Panc1 (cell line): Measurements from ENCODE around the gene SNX13. TPM values are rescaled to one million over a fixed set of nuclear protein-coding genes. Genes with fewer than 3 reads are reported as not detected.

Experiments used
- ATAC-seq: fragments of 200-7000 bp; cut with Tn5 transposase; 2 replicates; pipeline ENCODE4 v1.9.1; 2020; ENCODE audit warnings: mild to moderate bottlenecking, moderate library complexity
- BruUV-seq: library from RNA; stranded (reverse); fragments of 400-500 nt; replicated peaks from 2 replicates; lab custom pipeline; 2021; lab: Mats Ljungman, UMichigan
- CTCF ChIA-PET: fragments of 300-600 bp; sonication (Branson Sonifier 250); formaldehyde crosslinking; loops from one replicate; lab custom pipeline; 2022; ENCODE audit warnings: antibody characterized with exemption; lab: Charles Lee
- POLR2A ChIA-PET: fragments of 300-600 bp; sonication (Branson Sonifier 250); formaldehyde crosslinking; loops from one replicate; lab custom pipeline; 2022; ENCODE audit warnings: antibody characterized with exemption; lab: Charles Lee
- DNase-seq: peaks from one replicate; pipeline ENCODE4 v3.0.0-alpha.2; 2010; ENCODE audit warnings: low read depth, low spot score
- H3K27ac ChIP-seq: 2 replicates; pipeline ENCODE4 v1.5.1; 2011; ENCODE audit warnings: mild to moderate bottlenecking, low read length, inconsistent platforms
- H3K27me3 ChIP-seq: fragments of 200-500 bp; sonication (Bioruptor generic); 2 replicates; pipeline ENCODE4 v1.6.0; 2014; ENCODE audit warnings: low read length, inconsistent platforms; ENCODE audit not compliant: control insufficient read depth, insufficient read depth
- H3K36me3 ChIP-seq: fragments of 200-500 bp; sonication (Bioruptor generic); 2 replicates; pipeline ENCODE4 v1.5.1; 2014; ENCODE audit warnings: inconsistent platforms, mild to moderate bottlenecking, low read length, moderate library complexity; ENCODE audit not compliant: control insufficient read depth, insufficient read depth
- H3K4me1 ChIP-seq: 2 replicates; pipeline ENCODE4 v1.5.1; 2011; ENCODE audit warnings: inconsistent platforms, mild to moderate bottlenecking, low read length, moderate library complexity; ENCODE audit not compliant: control insufficient read depth, insufficient read depth
- H3K4me3 ChIP-seq, 2 experiments: 2 replicates each; pipeline ENCODE4 v1.5.1; 2011 to 2012; ENCODE audit warnings: low read depth in 2 of 2, low read length in 2 of 2, mild to moderate bottlenecking in 2 of 2, inconsistent platforms in 1 of 2, moderate library complexity in 1 of 2
- H3K9me3 ChIP-seq: fragments of 200-500 bp; sonication (Bioruptor generic); 2 replicates; pipeline ENCODE4 v1.5.1; 2014; ENCODE audit warnings: low read depth, mild to moderate bottlenecking, inconsistent platforms, low read length, moderate library complexity; ENCODE audit not compliant: control insufficient read depth, insufficient read depth
- POLR2AphosphoS5 ChIP-seq: IDR thresholded peaks from 2 replicates; pipeline ENCODE4 v1.6.1; 2012; ENCODE audit warnings: mild to moderate bottlenecking, low read depth, low read length, moderate library complexity
- SIN3A ChIP-seq: IDR thresholded peaks from 2 replicates; pipeline ENCODE4 v1.6.1; 2012; ENCODE audit warnings: low read depth, mild to moderate bottlenecking, low read length, moderate library complexity, borderline replicate concordance; ENCODE audit not compliant: insufficient read depth
- TCF7L2 ChIP-seq: IDR thresholded peaks from 2 replicates; pipeline ENCODE4 v1.6.1; 2011; ENCODE audit warnings: mild to moderate bottlenecking, low read depth, low read length, inconsistent platforms
- in situ Hi-C: cut with HindIII; loops from 2 replicates; pipeline ENCODE4 v1.10.0; 2016; ENCODE audit warnings: low sequenced_read_pairs, low pct_unique_long_range_greater_than_20kb
- intact Hi-C: fragments of 100-400 bp; cut with micrococcal nuclease; formaldehyde crosslinking; loops from one replicate; pipeline ENCODE4 v1.10.0; 2022; ENCODE audit not compliant: unreplicated experiment
- total RNA-seq: library from RNA; stranded (reverse); gene quantifications from one replicate; pipeline ENCODE4 v1.2.1, GENCODE V29; 2021; ENCODE audit not compliant: unreplicated experiment
- TF ChIP-seq, protein P1 (sequence below): fragments of 450-650 bp; IDR thresholded peaks from 2 replicates; pipeline ENCODE4 v1.5.1; 2017; ENCODE audit warnings: mild to moderate bottlenecking
- TF ChIP-seq, protein P2 (sequence below), 2 experiments: IDR thresholded peaks; 2 replicates each; pipeline ENCODE4 v1.6.1; 2011 to 2012; ENCODE audit warnings: low read depth in 2 of 2, control low read depth in 1 of 2, low read length in 1 of 2, mild to moderate bottlenecking in 1 of 2, moderate library complexity in 1 of 2; ENCODE audit not compliant: insufficient read depth in 1 of 2

Gene SNX13
- total RNA-seq, 1 experiment from 2014 or later = 53.3 TPM

DNA sequence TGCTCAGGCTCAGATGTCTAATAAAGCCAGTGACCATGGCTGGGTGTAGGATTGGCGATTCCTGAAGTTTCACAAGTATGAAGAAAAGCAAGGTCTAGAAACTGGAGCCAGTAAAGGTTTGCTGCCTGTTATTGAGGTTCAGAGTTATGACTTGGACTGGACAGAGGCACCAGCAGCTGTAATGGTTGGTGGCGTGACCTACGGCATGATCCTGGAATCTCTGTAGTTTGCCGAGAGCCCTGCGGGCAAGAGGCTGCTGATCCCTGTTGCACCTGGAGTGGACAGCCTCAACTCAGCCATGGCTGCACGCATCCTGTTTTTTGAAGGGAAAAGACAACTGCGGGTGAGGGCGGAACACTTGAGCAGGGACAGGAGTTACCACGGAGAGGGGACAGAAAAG is 22.4 kb upstream of the SNX13 start:
- peaks cover 7% of the 10 kb centered on the region for H3K27me3 ChIP-seq
- in situ Hi-C loops = no loop called here
- no peak for TF ChIP-seq POLR2AphosphoS5
- TF ChIP-seq SIN3A = no peak
- TF ChIP-seq, protein P1, sequence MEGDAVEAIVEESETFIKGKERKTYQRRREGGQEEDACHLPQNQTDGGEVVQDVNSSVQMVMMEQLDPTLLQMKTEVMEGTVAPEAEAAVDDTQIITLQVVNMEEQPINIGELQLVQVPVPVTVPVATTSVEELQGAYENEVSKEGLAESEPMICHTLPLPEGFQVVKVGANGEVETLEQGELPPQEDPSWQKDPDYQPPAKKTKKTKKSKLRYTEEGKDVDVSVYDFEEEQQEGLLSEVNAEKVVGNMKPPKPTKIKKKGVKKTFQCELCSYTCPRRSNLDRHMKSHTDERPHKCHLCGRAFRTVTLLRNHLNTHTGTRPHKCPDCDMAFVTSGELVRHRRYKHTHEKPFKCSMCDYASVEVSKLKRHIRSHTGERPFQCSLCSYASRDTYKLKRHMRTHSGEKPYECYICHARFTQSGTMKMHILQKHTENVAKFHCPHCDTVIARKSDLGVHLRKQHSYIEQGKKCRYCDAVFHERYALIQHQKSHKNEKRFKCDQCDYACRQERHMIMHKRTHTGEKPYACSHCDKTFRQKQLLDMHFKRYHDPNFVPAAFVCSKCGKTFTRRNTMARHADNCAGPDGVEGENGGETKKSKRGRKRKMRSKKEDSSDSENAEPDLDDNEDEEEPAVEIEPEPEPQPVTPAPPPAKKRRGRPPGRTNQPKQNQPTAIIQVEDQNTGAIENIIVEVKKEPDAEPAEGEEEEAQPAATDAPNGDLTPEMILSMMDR = no peak
- TF ChIP-seq, protein P2, sequence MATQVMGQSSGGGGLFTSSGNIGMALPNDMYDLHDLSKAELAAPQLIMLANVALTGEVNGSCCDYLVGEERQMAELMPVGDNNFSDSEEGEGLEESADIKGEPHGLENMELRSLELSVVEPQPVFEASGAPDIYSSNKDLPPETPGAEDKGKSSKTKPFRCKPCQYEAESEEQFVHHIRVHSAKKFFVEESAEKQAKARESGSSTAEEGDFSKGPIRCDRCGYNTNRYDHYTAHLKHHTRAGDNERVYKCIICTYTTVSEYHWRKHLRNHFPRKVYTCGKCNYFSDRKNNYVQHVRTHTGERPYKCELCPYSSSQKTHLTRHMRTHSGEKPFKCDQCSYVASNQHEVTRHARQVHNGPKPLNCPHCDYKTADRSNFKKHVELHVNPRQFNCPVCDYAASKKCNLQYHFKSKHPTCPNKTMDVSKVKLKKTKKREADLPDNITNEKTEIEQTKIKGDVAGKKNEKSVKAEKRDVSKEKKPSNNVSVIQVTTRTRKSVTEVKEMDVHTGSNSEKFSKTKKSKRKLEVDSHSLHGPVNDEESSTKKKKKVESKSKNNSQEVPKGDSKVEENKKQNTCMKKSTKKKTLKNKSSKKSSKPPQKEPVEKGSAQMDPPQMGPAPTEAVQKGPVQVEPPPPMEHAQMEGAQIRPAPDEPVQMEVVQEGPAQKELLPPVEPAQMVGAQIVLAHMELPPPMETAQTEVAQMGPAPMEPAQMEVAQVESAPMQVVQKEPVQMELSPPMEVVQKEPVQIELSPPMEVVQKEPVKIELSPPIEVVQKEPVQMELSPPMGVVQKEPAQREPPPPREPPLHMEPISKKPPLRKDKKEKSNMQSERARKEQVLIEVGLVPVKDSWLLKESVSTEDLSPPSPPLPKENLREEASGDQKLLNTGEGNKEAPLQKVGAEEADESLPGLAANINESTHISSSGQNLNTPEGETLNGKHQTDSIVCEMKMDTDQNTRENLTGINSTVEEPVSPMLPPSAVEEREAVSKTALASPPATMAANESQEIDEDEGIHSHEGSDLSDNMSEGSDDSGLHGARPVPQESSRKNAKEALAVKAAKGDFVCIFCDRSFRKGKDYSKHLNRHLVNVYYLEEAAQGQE (IDR thresholded peaks at IDR 0.05; ENCODE audit: insufficient read depth in 1 of 2, low read depth in 2 of 2, low read length in 1 of 2) = no peak
- TF ChIP-seq TCF7L2 = no peak
- no peaks in the 10 kb centered on the region for H3K36me3 ChIP-seq
- no peak overlapping the region for H3K4me3 ChIP-seq
- ChIA-PET CTCF (no interaction called here), POLR2A (no interaction called here)
- no peak overlapping the region for H3K27ac ChIP-seq
- no peaks in the 10 kb centered on the region for H3K4me1 ChIP-seq
- peaks cover 6% of the 10 kb centered on the region; the same call in 1 of the 2 replicates for H3K9me3 ChIP-seq
- no TSS peak for BruUV-seq
- no peak for ATAC-seq
- DNase-seq = no peak
- intact Hi-C loops = no loop called here

DNA sequence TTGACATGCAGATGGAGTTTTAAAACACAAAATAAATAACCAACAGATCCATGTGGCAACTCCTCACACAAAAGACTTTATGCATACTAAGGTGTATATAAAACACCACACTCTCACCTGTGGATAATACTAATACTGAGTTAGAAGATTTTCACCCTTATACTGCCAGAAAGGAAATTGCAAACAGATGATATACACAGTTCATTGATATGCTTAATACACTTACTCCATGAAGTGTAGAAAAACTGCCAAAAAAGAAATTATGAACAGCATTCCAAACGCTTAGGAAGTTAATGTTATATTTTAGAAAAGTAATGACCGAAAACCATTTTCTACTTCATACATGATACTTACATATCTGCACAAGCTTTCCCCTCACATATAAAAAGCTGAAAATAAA is 17.6 kb upstream of the SNX13 start:
- Histone ChIP-seq H3K4me3 (no peak overlapping the region), H3K4me1 (no peaks in the 10 kb centered on the region), H3K36me3 (no peaks in the 10 kb centered on the region), H3K27ac (no peak overlapping the region), H3K27me3 (peaks cover 23% of the 10 kb centered on the region), H3K9me3 (no peaks in the 10 kb centered on the region)
- ATAC-seq (no peak), DNase-seq (no peak)
- ChIA-PET CTCF (no interaction called here), POLR2A (no interaction called here)
- intact Hi-C loops = no loop called here
- in situ Hi-C loops = no loop called here
- no TSS peak for BruUV-seq
- TF ChIP-seq SIN3A = no peak
- TF ChIP-seq, protein P2 (IDR thresholded peaks at IDR 0.05; ENCODE audit: insufficient read depth in 1 of 2, low read depth in 2 of 2, low read length in 1 of 2) = no peak
